ENCODE measurements around the gene CHID1.

The CHID1 gene

DNA sequence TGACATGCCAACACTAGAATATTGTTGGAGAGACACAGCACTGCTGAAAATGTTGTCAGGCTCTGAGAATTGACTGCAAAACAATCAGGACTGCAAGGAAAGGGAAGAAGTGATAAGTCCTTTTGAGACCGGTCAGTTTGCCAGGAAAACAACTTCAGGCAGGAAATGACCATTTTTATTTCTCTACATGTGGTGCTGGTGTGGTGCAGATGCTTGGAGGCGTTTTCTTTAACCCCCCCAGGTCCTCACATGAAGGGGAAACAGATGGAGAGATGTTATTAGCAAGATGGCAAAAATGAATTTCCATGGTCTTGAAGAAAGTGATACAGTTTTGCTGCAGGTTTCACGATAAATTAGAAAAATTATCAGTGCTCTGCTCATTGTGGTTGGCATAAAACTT is 20.8 kb upstream of the CHID1 start:
- H3K27me3 ChIP-seq (replicated peaks; ENCODE audit: control insufficient read depth, insufficient read depth, low read length), result no peaks in the 10 kb centered on the region
- no peaks in the 10 kb centered on the region for H3K9me3 ChIP-seq (ENCODE audit: control insufficient read depth, low read length)
- peaks cover 41% of the 10 kb centered on the region for H3K4me1 ChIP-seq (ENCODE audit: control insufficient read depth, insufficient read depth, low read length)
- peak overlapping the region; percentile 16 for H3K9ac ChIP-seq (ENCODE audit: low read length)
- H3K36me3 ChIP-seq (ENCODE audit: control insufficient read depth, insufficient read depth, low read length, severe bottlenecking), result peaks cover 13% of the 10 kb centered on the region
- H3K4me3 ChIP-seq (ENCODE audit: low read length), result no peak overlapping the region
- DNase-seq (ENCODE audit: low read depth), result no peak

- Histone ChIP-seq H3K36me3 (ENCODE audit: control insufficient read depth, insufficient read depth, low read length, severe bottlenecking) (peaks cover 13% of the 10 kb centered on the region), H3K9ac (ENCODE audit: low read length) (no peak overlapping the region), H3K9me3 (ENCODE audit: control insufficient read depth, low read length) (no peaks in the 10 kb centered on the region), H3K4me3 (ENCODE audit: low read length) (no peak overlapping the region), H3K27me3 (replicated peaks; ENCODE audit: control insufficient read depth, insufficient read depth, low read length) (no peaks in the 10 kb centered on the region), H3K4me1 (ENCODE audit: control insufficient read depth, insufficient read depth, low read length) (peaks cover 41% of the 10 kb centered on the region)
- DNase-seq (ENCODE audit: low read depth), result no peak
Measured at GRCh38 chr11:929405-929804, 18.8 kb upstream of the CHID1 start.

GRCh38 chr11:928786-929185 is 18.2 kb upstream of the CHID1 start:
- H3K9ac ChIP-seq (ENCODE audit: low read length), result no peak overlapping the region
- H3K9me3 ChIP-seq (ENCODE audit: control insufficient read depth, low read length), result no peaks in the 10 kb centered on the region
- peaks cover 39% of the 10 kb centered on the region for H3K4me1 ChIP-seq (ENCODE audit: control insufficient read depth, insufficient read depth, low read length)
- no peaks in the 10 kb centered on the region for H3K27me3 ChIP-seq (replicated peaks; ENCODE audit: control insufficient read depth, insufficient read depth, low read length)
- DNase-seq (ENCODE audit: low read depth), result no peak
- no peak overlapping the region for H3K4me3 ChIP-seq (ENCODE audit: low read length)
- peaks cover 13% of the 10 kb centered on the region for H3K36me3 ChIP-seq (ENCODE audit: control insufficient read depth, insufficient read depth, low read length, severe bottlenecking)

DNA sequence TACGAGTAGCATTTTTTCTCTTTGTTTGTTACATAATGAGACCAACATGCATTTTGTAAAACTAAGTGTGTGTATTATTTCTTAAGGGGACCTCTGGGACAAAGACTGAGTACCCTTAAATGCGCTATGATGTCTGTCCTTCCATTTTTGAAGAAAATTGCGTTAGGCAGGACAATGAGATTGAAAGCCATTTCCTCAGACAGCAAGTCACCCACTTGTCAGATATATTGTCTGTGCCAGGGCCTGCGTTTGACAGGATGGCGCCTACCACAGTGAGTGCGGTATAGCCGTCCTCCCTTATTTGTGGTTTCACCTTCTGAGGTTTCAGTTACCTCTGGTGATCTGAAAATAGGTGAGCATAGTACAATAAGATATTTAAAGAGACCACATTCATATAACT is 17.3 kb upstream of the CHID1 start:
- peaks cover 30% of the 10 kb centered on the region for H3K4me1 ChIP-seq (ENCODE audit: control insufficient read depth, insufficient read depth, low read length)
- no peak overlapping the region for H3K9ac ChIP-seq (ENCODE audit: low read length)
- no peak overlapping the region for H3K4me3 ChIP-seq (ENCODE audit: low read length)
- H3K9me3 ChIP-seq (ENCODE audit: control insufficient read depth, low read length), result no peaks in the 10 kb centered on the region
- peaks cover 13% of the 10 kb centered on the region for H3K36me3 ChIP-seq (ENCODE audit: control insufficient read depth, insufficient read depth, low read length, severe bottlenecking)
- H3K27me3 ChIP-seq (replicated peaks; ENCODE audit: control insufficient read depth, insufficient read depth, low read length), result no peaks in the 10 kb centered on the region
- DNase-seq (ENCODE audit: low read depth), result no peak

DNA sequence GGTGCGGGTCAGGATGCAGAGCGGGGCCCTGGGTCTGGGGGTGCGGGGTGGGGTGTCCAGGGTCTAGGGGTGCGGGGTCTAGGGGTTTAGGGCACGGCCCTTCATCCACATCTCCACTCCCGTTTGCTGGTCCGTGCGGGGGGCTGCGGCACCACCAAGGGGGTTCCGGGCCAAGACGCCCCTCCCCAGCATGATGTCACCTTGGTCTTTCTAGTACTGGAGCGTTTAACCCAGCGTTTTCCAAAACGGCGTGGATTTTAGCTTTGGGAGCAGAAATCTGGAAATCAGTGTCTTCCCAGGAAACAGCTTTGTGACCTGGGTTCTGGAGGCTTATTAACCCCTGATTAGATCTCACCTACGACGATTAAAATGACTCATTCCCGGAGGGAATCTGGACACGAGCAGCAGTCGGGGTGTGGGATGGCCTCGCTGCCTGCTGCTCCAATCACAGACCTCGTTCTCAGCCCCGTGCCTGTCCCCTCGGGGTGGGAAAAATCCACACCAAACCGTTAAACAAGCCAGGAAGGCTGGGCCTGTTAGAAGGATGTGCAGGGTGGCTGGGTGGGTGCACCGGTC is 15.8 kb upstream of the CHID1 start:
- Histone ChIP-seq H3K9me3 (ENCODE audit: control insufficient read depth, low read length) (no peaks in the 10 kb centered on the region), H3K4me1 (ENCODE audit: control insufficient read depth, insufficient read depth, low read length) (peaks cover 18% of the 10 kb centered on the region), H3K36me3 (ENCODE audit: control insufficient read depth, insufficient read depth, low read length, severe bottlenecking) (peaks cover 13% of the 10 kb centered on the region), H3K4me3 (ENCODE audit: low read length) (peak overlapping the region; percentile 86), H3K9ac (ENCODE audit: low read length) (peak overlapping the region; percentile 87), H3K27me3 (replicated peaks; ENCODE audit: control insufficient read depth, insufficient read depth, low read length) (no peaks in the 10 kb centered on the region)
- DNase-seq (ENCODE audit: low read depth), result peak; percentile 90

- H3K36me3 ChIP-seq (ENCODE audit: control insufficient read depth, insufficient read depth, low read length, severe bottlenecking), result peaks cover 13% of the 10 kb centered on the region
- no peaks in the 10 kb centered on the region for H3K27me3 ChIP-seq (replicated peaks; ENCODE audit: control insufficient read depth, insufficient read depth, low read length)
- peak within 1 kb of the TSS; percentile 86 for H3K4me3 ChIP-seq (ENCODE audit: low read length)
- peaks cover 12% of the 10 kb centered on the region for H3K4me1 ChIP-seq (ENCODE audit: control insufficient read depth, insufficient read depth, low read length)
- DNase-seq (ENCODE audit: low read depth), result peak; percentile 97
- H3K9ac ChIP-seq (ENCODE audit: low read length), result peak within 1 kb of the TSS; percentile 87
- H3K9me3 ChIP-seq (ENCODE audit: control insufficient read depth, low read length), result no peaks in the 10 kb centered on the region
Measured at GRCh38 chr11:925496-926301, 15.1 kb upstream of the CHID1 start, which contains the start of gene AP2A2. AP2A2 (plus strand) TSS chr11:925870; CDS start chr11:926022, 152 bp downstream.

- peak overlapping the region; percentile 52 for H3K4me3 ChIP-seq (ENCODE audit: low read length)
- no peaks in the 10 kb centered on the region for H3K9me3 ChIP-seq (ENCODE audit: control insufficient read depth, low read length)
- no peak for DNase-seq (ENCODE audit: low read depth)
Measured at GRCh38 chr11:925158-925495, 14.5 kb upstream of the CHID1 start.

GRCh38 chr11:924406-925157 is 14.0 kb upstream of the CHID1 start:
- DNase-seq (ENCODE audit: low read depth), result no peak
- no peak overlapping the region for H3K4me3 ChIP-seq (ENCODE audit: low read length)
- no peak overlapping the region for H3K9ac ChIP-seq (ENCODE audit: low read length)
- H3K4me1 ChIP-seq (ENCODE audit: control insufficient read depth, insufficient read depth, low read length), result peaks cover 12% of the 10 kb centered on the region
- peaks cover 13% of the 10 kb centered on the region for H3K36me3 ChIP-seq (ENCODE audit: control insufficient read depth, insufficient read depth, low read length, severe bottlenecking)
- H3K27me3 ChIP-seq (replicated peaks; ENCODE audit: control insufficient read depth, insufficient read depth, low read length), result no peaks in the 10 kb centered on the region
- H3K9me3 ChIP-seq (ENCODE audit: control insufficient read depth, low read length), result no peaks in the 10 kb centered on the region

More at GRCh38 chr11:925158-925495, 14.5 kb upstream of the CHID1 start:
- peaks cover 12% of the 10 kb centered on the region for H3K4me1 ChIP-seq (ENCODE audit: control insufficient read depth, insufficient read depth, low read length)
- H3K36me3 ChIP-seq (ENCODE audit: control insufficient read depth, insufficient read depth, low read length, severe bottlenecking), result peaks cover 13% of the 10 kb centered on the region
- H3K9ac ChIP-seq (ENCODE audit: low read length), result peak overlapping the region; percentile 70
- no peaks in the 10 kb centered on the region for H3K27me3 ChIP-seq (replicated peaks; ENCODE audit: control insufficient read depth, insufficient read depth, low read length)

GRCh38 chr11:923691-924405 is 13.2 kb upstream of the CHID1 start:
- no peak overlapping the region for H3K4me3 ChIP-seq (ENCODE audit: low read length)
- H3K9me3 ChIP-seq (ENCODE audit: control insufficient read depth, low read length), result no peaks in the 10 kb centered on the region
- H3K9ac ChIP-seq (ENCODE audit: low read length), result no peak overlapping the region
- no peaks in the 10 kb centered on the region for H3K27me3 ChIP-seq (replicated peaks; ENCODE audit: control insufficient read depth, insufficient read depth, low read length)
- no peak for DNase-seq (ENCODE audit: low read depth)
- H3K4me1 ChIP-seq (ENCODE audit: control insufficient read depth, insufficient read depth, low read length), result peaks cover 15% of the 10 kb centered on the region
- peaks cover 13% of the 10 kb centered on the region for H3K36me3 ChIP-seq (ENCODE audit: control insufficient read depth, insufficient read depth, low read length, severe bottlenecking)

DNA sequence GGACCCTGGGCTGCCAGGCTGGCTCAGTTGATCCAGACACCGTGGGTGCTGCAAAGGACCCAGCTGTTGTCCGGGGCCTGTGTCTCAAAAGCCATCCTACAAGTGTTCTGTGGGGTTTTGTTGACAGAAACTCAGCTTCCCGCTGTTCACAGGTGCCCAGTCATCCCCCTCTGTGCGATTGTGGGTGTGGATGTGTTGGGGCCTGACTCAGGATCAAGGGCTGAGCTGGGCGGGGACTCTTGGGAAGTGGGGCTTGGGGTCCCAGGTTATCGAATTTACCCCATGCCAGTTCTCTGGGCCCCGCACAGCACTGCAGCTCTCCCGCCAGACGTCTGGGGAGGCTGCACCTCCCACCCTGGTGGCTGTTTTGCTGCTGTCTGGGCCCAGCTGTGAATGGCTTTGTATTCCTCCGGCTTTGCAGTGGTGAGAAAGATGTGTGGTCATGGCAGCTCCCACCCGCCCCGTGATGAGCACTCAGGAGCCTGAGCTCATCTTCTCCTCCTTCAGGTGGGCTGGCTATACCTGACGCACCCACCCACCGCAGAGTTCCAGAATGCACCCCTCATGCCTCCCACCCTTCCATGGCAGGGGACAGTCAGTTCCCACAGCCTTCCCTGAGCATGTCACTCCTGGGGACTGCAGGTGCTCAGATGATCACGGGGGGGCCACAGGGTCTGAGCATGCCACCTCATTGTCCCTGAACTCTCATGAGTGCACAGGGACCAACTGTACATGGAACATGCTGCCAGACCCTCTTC is 11.5 kb upstream of the CHID1 start:
- peaks cover under 1% of the 10 kb centered on the region for H3K36me3 ChIP-seq (ENCODE audit: control insufficient read depth, insufficient read depth, low read length, severe bottlenecking)
- no peaks in the 10 kb centered on the region for H3K27me3 ChIP-seq (replicated peaks; ENCODE audit: control insufficient read depth, insufficient read depth, low read length)
- peaks cover 7% of the 10 kb centered on the region for H3K4me1 ChIP-seq (ENCODE audit: control insufficient read depth, insufficient read depth, low read length)
- DNase-seq (ENCODE audit: low read depth), result no peak
- no peak overlapping the region for H3K4me3 ChIP-seq (ENCODE audit: low read length)
- H3K9me3 ChIP-seq (ENCODE audit: control insufficient read depth, low read length), result no peaks in the 10 kb centered on the region
- no peak overlapping the region for H3K9ac ChIP-seq (ENCODE audit: low read length)
